ENCODE data around the gene NAA80.

GRCh38 chr3:50298836-50299637 is at the start of gene NAA80, which contains the start of gene HYAL3:
- TF ChIP-seq CTCF (conservative IDR thresholded peaks at IDR 0.05; ENCODE audit: low read depth, low read length), result peak; percentile 36; the same call in 1 of the 2 replicates
- no peak for TF ChIP-seq EZH2 (IDR thresholded peaks at IDR 0.05; ENCODE audit: low read length, unreplicated experiment)

Data from PC-3 (cell line).